Trophoblast cell (in vitro differentiated cells and primary cell): ENCODE results near the gene LDHAL6A.
A peak's percentile ranks its signal among the peaks of the same experiment; 100 is the strongest.

Experiments used
- DNase-seq, 2 donors: peaks; one replicate each; pipeline ENCODE4 v3.0.0-alpha.2; 2016
- H2AFZ ChIP-seq: 2 replicates; pipeline ENCODE4 v1.6.1; 2013; ENCODE audit warnings: low read length, moderate library complexity, mild to moderate bottlenecking; ENCODE audit not compliant: insufficient read depth, poor library complexity
- H2AK5ac ChIP-seq: 2 replicates; pipeline ENCODE4 v1.6.1; 2013; ENCODE audit warnings: mild to moderate bottlenecking, low read length
- H2BK120ac ChIP-seq: 2 replicates; pipeline ENCODE4 v1.6.1; 2013; ENCODE audit warnings: low read length, mild to moderate bottlenecking, moderate library complexity; ENCODE audit not compliant: insufficient read depth, poor library complexity
- H2BK12ac ChIP-seq: 2 replicates; pipeline ENCODE4 v1.6.1; 2013; ENCODE audit warnings: mild to moderate bottlenecking, low read length, moderate library complexity
- H2BK5ac ChIP-seq: 2 replicates; pipeline ENCODE4 v1.6.1; 2013; ENCODE audit warnings: low read length, low read depth, moderate library complexity, mild to moderate bottlenecking; ENCODE audit not compliant: poor library complexity
- H3K14ac ChIP-seq: 2 replicates; pipeline ENCODE4 v1.6.1; 2013; ENCODE audit warnings: mild to moderate bottlenecking, low read length
- H3K18ac ChIP-seq: 2 replicates; pipeline ENCODE4 v1.6.1; 2013; ENCODE audit warnings: mild to moderate bottlenecking, low read length
- H3K23ac ChIP-seq: 2 replicates; pipeline ENCODE4 v1.6.1; 2013; ENCODE audit warnings: low read length
- H3K27ac ChIP-seq: 2 replicates; pipeline ENCODE4 v1.5.1; 2013; ENCODE audit warnings: low read depth, mild to moderate bottlenecking, inconsistent platforms, low read length, moderate library complexity
- H3K27me3 ChIP-seq: 2 replicates; pipeline ENCODE4 v1.6.1; 2013; ENCODE audit warnings: inconsistent platforms, mild to moderate bottlenecking, low read length, moderate library complexity; ENCODE audit not compliant: insufficient read depth
- H3K36me3 ChIP-seq, 2 experiments: 1 replicate in 1 of 2; 2 replicates in 1 of 2; pipeline ENCODE4 v1.6.1; 2013; ENCODE audit warnings: low read length in 2 of 2, mild to moderate bottlenecking in 2 of 2, moderate library complexity in 1 of 2; ENCODE audit not compliant: insufficient read depth in 2 of 2, control insufficient read depth in 1 of 2
- H3K4ac ChIP-seq: 2 replicates; pipeline ENCODE4 v1.6.1; 2013; ENCODE audit warnings: low read depth, mild to moderate bottlenecking, low read length, moderate library complexity
- H3K4me1 ChIP-seq, 2 experiments: 1 replicate in 1 of 2; 2 replicates in 1 of 2; pipeline ENCODE4 v1.6.1; 2013; ENCODE audit warnings: low read length in 2 of 2, mild to moderate bottlenecking in 2 of 2, moderate library complexity in 1 of 2; ENCODE audit not compliant: insufficient read depth in 2 of 2, control insufficient read depth in 1 of 2
- H3K4me2 ChIP-seq: 2 replicates; pipeline ENCODE4 v1.6.1; 2013; ENCODE audit warnings: inconsistent platforms, mild to moderate bottlenecking, low read length, moderate library complexity
- H3K4me3 ChIP-seq: 2 replicates; pipeline ENCODE4 v1.5.1; 2013; ENCODE audit warnings: mild to moderate bottlenecking, low read depth, low read length, inconsistent platforms
- H3K79me1 ChIP-seq: one replicate; pipeline ENCODE4 v1.6.1; 2013; ENCODE audit warnings: low read length
- H3K79me2 ChIP-seq: 2 replicates; pipeline ENCODE4 v1.6.1; 2013; ENCODE audit warnings: low read length, mild to moderate bottlenecking; ENCODE audit not compliant: control insufficient read depth, insufficient read depth, poor library complexity
- H3K9ac ChIP-seq: 2 replicates; pipeline ENCODE4 v1.6.1; 2013; ENCODE audit warnings: mild to moderate bottlenecking, low read length
- H3K9me3 ChIP-seq: 2 replicates; pipeline ENCODE4 v1.6.1; 2013; ENCODE audit warnings: low read depth, mild to moderate bottlenecking, control low read depth, inconsistent platforms, low read length; ENCODE audit not compliant: insufficient read depth
- H4K12ac ChIP-seq: 2 replicates; pipeline ENCODE4 v1.6.1; 2013; ENCODE audit warnings: low read depth, mild to moderate bottlenecking, low read length, moderate library complexity
- H4K8ac ChIP-seq: 2 replicates; pipeline ENCODE4 v1.6.1; 2013; ENCODE audit warnings: low read depth, mild to moderate bottlenecking, low read length, moderate library complexity
- H4K91ac ChIP-seq: one replicate; pipeline ENCODE4 v1.6.1; 2013; ENCODE audit warnings: low read depth, mild to moderate bottlenecking, low read length, moderate library complexity
- WGBS: extraction: QIAGEN DNeasy Blood & Tissue Kit; methylation state at CpG from one replicate; pipeline ENCODE4 v1.1.7; 2013; ENCODE audit warnings: missing lambda C conversion rate; ENCODE audit not compliant: insufficient read length, insufficient coverage; ENCODE audit errors: extremely low coverage; 5-methylcytosine and 5-hydroxymethylcytosine counted together

The LDHAL6A gene

DNA sequence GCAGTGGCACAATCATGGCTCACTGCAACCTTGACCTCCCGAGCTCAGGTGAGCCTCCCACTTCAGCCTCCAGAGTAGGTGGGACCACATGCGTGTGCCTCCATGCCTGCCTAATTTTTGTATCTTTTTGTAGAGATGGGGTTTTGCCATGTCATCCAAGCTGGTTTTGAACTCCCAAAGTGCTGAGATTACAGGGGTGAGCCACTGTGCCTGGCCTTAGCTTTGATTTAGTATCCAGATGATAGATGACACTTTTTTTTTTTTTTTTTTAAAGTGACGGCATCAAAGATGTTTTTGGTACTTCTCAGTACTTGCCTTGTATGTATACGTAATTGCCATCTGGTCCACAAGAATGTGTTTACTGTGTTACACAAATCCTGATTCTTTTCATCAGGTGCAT is 23.4 kb downstream of the LDHAL6A start:
- no peak overlapping the region for H2BK5ac ChIP-seq
- H2AK5ac ChIP-seq, result no peak overlapping the region
- H3K9ac ChIP-seq, result no peak overlapping the region
- H3K4ac ChIP-seq, result no peak overlapping the region
- H3K79me2 ChIP-seq, result no peaks in the 10 kb centered on the region
- no peak overlapping the region for H2BK120ac ChIP-seq
- no peak overlapping the region for H3K4me3 ChIP-seq
- no peaks in the 10 kb centered on the region for H3K9me3 ChIP-seq
- DNase-seq, result no peak
- no peak overlapping the region for H4K91ac ChIP-seq
- H3K79me1 ChIP-seq, result no peaks in the 10 kb centered on the region
- H3K36me3 ChIP-seq, result peaks cover 18 to 31% of the 10 kb centered on the region in 2 experiments
- no peak overlapping the region for H2AFZ ChIP-seq
- no peak overlapping the region for H3K4me2 ChIP-seq
- H3K23ac ChIP-seq, result no peak overlapping the region
- H3K18ac ChIP-seq, result no peak overlapping the region
- H4K8ac ChIP-seq, result no peak overlapping the region
- no peak overlapping the region for H4K12ac ChIP-seq
- H2BK12ac ChIP-seq, result no peak overlapping the region
- no peaks in the 10 kb centered on the region for H3K27me3 ChIP-seq
- no peak overlapping the region for H3K27ac ChIP-seq
- no CpG with 5 or more reads among the region's 4 CpGs for WGBS
- no peaks in the 10 kb centered on the region for H3K4me1 ChIP-seq
- H3K14ac ChIP-seq, result no peak overlapping the region

DNA sequence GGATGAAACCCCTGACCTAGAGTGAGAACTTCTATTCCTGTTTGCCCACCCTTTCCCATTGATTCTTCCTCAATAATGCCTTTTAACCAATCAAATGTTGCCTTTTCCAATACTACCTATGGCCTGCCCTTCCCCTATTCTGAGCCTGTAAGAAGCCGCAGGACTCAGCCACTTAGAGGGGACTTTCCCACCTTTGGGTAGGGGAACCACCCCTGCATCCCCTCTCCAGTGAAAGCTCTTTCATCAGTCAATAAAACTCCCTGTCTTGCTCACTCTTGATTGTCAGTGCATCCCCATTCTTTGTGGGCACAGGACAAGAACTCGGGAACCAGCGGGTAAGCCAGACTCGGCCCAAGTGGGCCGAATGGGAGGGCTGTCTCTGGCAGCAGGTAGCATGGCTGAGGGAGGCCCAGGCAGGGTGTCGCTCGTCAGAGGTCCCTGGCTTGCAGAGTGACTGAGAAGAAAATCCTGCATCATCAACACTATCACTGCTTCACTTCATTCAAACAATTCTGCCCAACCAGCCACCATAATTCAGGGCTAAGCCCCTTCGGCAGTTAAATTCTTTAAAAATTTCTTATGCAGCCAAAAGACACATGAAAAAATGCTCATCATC is 30.4 kb downstream of the LDHAL6A start:
- Histone ChIP-seq H4K8ac (no peak overlapping the region), H3K79me2 (no peaks in the 10 kb centered on the region), H2AFZ (no peak overlapping the region), H2AK5ac (no peak overlapping the region), H2BK12ac (no peak overlapping the region), H3K14ac (no peak overlapping the region), H3K4me3 (no peak overlapping the region), H3K4me1 (peaks cover 5 to 6% of the 10 kb centered on the region in 2 experiments), H2BK120ac (no peak overlapping the region), H3K79me1 (no peaks in the 10 kb centered on the region), H4K91ac (no peak overlapping the region), H3K4me2 (no peak overlapping the region), H3K4ac (no peak overlapping the region), H2BK5ac (no peak overlapping the region), H4K12ac (no peak overlapping the region), H3K27ac (no peak overlapping the region), H3K18ac (no peak overlapping the region), H3K9ac (no peak overlapping the region), H3K36me3 (peaks cover 18 to 21% of the 10 kb centered on the region in 2 experiments), H3K23ac (no peak overlapping the region), H3K27me3 (no peaks in the 10 kb centered on the region), H3K9me3 (no peaks in the 10 kb centered on the region)
- no CpG with 5 or more reads among the region's 8 CpGs for WGBS
- DNase-seq, result no peak

DNA sequence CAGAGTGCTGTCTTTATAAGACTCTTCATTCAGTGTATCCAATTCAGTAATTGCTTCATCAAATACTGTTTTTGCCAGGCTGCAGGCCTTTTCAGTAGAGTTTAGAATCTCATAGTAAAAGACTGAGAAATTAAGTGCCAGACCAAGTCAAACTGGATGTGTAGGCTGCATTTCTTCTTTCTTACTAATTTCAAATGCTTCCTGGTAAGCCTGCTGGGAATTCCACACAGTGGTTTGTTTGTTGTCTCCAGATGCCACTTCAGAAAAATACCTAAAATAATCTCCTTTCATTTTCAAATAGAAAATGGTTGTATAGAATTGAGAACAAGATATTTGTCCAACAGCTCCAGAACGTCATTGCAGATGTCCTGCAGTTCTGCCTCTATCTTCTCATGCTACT is 34.7 kb downstream of the LDHAL6A start:
- Histone ChIP-seq H2AK5ac (no peak overlapping the region), H3K36me3 (peaks cover 8 to 10% of the 10 kb centered on the region in 2 experiments), H2AFZ (no peak overlapping the region), H4K12ac (no peak overlapping the region), H3K9me3 (no peaks in the 10 kb centered on the region), H3K4ac (no peak overlapping the region), H3K4me2 (no peak overlapping the region), H3K4me3 (no peak overlapping the region), H3K27me3 (no peaks in the 10 kb centered on the region), H3K79me1 (no peaks in the 10 kb centered on the region), H3K14ac (no peak overlapping the region), H3K23ac (no peak overlapping the region), H3K9ac (no peak overlapping the region), H2BK5ac (no peak overlapping the region), H4K91ac (peak overlapping the region; percentile 2), H2BK12ac (no peak overlapping the region), H3K79me2 (no peaks in the 10 kb centered on the region), H4K8ac (no peak overlapping the region), H3K18ac (no peak overlapping the region), H2BK120ac (no peak overlapping the region), H3K4me1 (peaks cover 9% of the 10 kb centered on the region in 2 experiments), H3K27ac (peak overlapping the region; percentile 16)
- no CpG with 5 or more reads among the region's 1 CpG for WGBS
- peak; percentile 65 to 85 for DNase-seq

DNA sequence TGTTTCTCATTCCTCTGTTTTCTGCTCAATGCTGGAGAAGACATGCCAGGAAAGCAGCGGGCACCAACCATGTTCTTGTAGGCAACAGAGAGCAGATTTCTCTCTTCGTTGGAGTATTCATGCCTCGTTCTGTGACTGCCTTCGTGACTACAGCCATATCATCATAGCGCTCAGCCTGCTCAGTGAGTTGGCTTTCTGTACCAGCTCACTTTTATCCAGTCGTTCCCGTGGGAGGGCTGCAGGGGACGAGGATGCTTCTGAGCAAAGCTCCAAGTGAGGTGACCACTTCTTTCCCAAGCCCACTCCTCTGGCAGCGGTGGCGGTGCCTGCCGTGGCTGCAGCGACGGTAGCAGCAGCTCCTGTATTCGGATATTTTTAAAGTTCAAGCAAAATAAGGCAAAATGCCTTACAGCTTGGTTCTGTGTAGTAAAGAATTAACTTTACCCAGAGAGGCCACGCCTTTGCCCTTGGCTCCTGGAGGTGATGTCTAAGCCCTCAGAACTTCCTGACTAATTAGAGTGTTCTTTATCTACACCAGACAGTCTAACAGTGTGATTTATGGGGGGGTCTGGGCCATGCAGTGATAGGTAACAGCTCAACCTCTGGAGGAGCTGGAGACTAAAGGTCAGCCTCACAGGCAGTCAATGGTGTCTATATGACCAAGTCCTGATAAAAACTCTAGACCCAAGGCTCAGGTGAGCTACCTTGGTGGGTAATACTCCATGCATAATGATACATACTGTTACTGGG is 35.3 kb downstream of the LDHAL6A start:
- no peak overlapping the region for H2AK5ac ChIP-seq
- no peak overlapping the region for H3K18ac ChIP-seq
- H2BK120ac ChIP-seq, result no peak overlapping the region
- no peak overlapping the region for H4K12ac ChIP-seq
- H3K27ac ChIP-seq, result peak overlapping the region; percentile 16
- no peak overlapping the region for H3K4me3 ChIP-seq
- peak overlapping the region; percentile 2 for H4K91ac ChIP-seq
- no peaks in the 10 kb centered on the region for H3K27me3 ChIP-seq
- no peaks in the 10 kb centered on the region for H3K79me2 ChIP-seq
- no peaks in the 10 kb centered on the region for H3K9me3 ChIP-seq
- H3K14ac ChIP-seq, result no peak overlapping the region
- H2AFZ ChIP-seq, result no peak overlapping the region
- no peak overlapping the region for H4K8ac ChIP-seq
- no peak overlapping the region for H2BK5ac ChIP-seq
- peak; percentile 27 for DNase-seq
- WGBS, result no CpG with 5 or more reads among the region's 15 CpGs
- H3K4me1 ChIP-seq, result peaks cover 9% of the 10 kb centered on the region in 2 experiments
- H3K23ac ChIP-seq, result no peak overlapping the region
- peaks cover 8 to 10% of the 10 kb centered on the region in 2 experiments for H3K36me3 ChIP-seq
- no peak overlapping the region for H3K9ac ChIP-seq
- H3K4ac ChIP-seq, result no peak overlapping the region
- H3K79me1 ChIP-seq, result no peaks in the 10 kb centered on the region
- no peak overlapping the region for H2BK12ac ChIP-seq
- no peak overlapping the region for H3K4me2 ChIP-seq
